DND-41 (cell line): ENCODE measurements around the gene PARVA.

Source experiments
- ATAC-seq: fragments of 200-7000 bp; cut with Tn5 transposase; 3 replicates; pipeline ENCODE4 v1.9.1; 2021; ENCODE audit warnings: low read depth; ENCODE audit not compliant: insufficient read depth
- DNase-seq: peaks from one replicate; pipeline ENCODE4 v3.0.0-alpha.2; 2020
- H2AFZ ChIP-seq: 2 replicates; pipeline ENCODE4 v1.6.0; 2012; ENCODE audit warnings: low read depth, low read length
- H3K27ac ChIP-seq: 2 replicates; pipeline ENCODE4 v1.5.1; 2012; ENCODE audit warnings: low read length, inconsistent platforms
- H3K27me3 ChIP-seq: fragments of 200-600 bp; sonication (generic); 2 replicates; pipeline ENCODE4 v1.6.0; 2012; ENCODE audit warnings: low read length, mild to moderate bottlenecking, inconsistent platforms; ENCODE audit not compliant: insufficient read depth, poor library complexity
- H3K36me3 ChIP-seq: 2 replicates; pipeline ENCODE4 v1.5.1; 2012; ENCODE audit warnings: low read length, inconsistent platforms; ENCODE audit not compliant: insufficient read depth
- H3K4me1 ChIP-seq: 2 replicates; pipeline ENCODE4 v1.5.1; 2012; ENCODE audit warnings: mild to moderate bottlenecking, low read length; ENCODE audit not compliant: insufficient read depth
- H3K4me2 ChIP-seq: 2 replicates; pipeline ENCODE4 v1.6.0; 2012; ENCODE audit warnings: mild to moderate bottlenecking, moderate library complexity, low read length, inconsistent platforms; ENCODE audit not compliant: insufficient read depth
- H3K4me3 ChIP-seq, 2 experiments: fragments of 200-600 bp in 1 of 2; shearing (Covaris generic) in 1 of 2; 2 replicates each; pipeline ENCODE4 v1.5.1; 2012 to 2016; ENCODE audit warnings: inconsistent platforms in 2 of 2, low read length in 2 of 2, mild to moderate bottlenecking in 2 of 2, low read depth in 1 of 2, moderate library complexity in 1 of 2
- H3K79me2 ChIP-seq: 2 replicates; pipeline ENCODE4 v1.6.0; 2012; ENCODE audit warnings: low read length, inconsistent platforms; ENCODE audit not compliant: insufficient read depth
- H3K9ac ChIP-seq: 2 replicates; pipeline ENCODE4 v1.6.0; 2012; ENCODE audit warnings: low read depth, mild to moderate bottlenecking, inconsistent platforms, low read length, moderate library complexity
- H3K9me3 ChIP-seq: 2 replicates; pipeline ENCODE4 v1.5.1; 2012; ENCODE audit warnings: low read length, moderate library complexity, mild to moderate bottlenecking, inconsistent platforms; ENCODE audit not compliant: insufficient read depth, severe bottlenecking
- H4K20me1 ChIP-seq: 2 replicates; pipeline ENCODE4 v1.6.0; 2012; ENCODE audit warnings: low read length; ENCODE audit not compliant: insufficient read depth
- CTCF ChIP-seq: IDR thresholded peaks from 2 replicates; pipeline ENCODE4 v1.5.1; 2012; ENCODE audit warnings: borderline replicate concordance, low read length, moderate library complexity, mild to moderate bottlenecking; ENCODE audit not compliant: poor library complexity, severe bottlenecking; ENCODE audit errors: extremely low read depth
- EZH2 ChIP-seq: IDR thresholded peaks from 3 replicates; pipeline ENCODE4 v1.6.1; 2012; ENCODE audit warnings: borderline replicate concordance, low read depth, mild to moderate bottlenecking, moderate library complexity, low read length, inconsistent platforms; ENCODE audit not compliant: severe bottlenecking

The PARVA gene

DNA sequence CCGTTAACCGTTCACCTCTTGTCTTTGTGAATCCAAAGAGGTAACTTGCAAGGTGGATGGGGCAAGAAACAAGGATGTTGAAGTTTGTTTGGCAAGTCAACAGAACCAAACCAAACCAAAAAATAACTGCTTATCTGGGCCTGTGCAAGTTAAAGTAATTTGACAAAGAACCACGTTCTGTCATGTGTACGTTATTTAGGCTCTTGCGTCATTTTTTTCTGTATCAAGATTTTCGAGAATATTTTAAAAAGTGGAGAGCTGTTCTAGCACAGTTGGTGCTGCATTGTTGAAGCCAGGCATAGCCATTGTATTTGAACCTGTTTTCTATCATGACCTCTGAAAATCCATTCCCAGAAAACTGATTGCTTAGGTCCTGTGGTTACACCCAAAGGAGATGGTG, 55.1 kb downstream of the PARVA start:
- TF ChIP-seq EZH2 (no peak), CTCF (no peak)
- Histone ChIP-seq H3K4me2 (no peak overlapping the region), H3K27ac (no peak overlapping the region), H3K9ac (no peak overlapping the region), H3K36me3 (no peaks in the 10 kb centered on the region), H4K20me1 (no peaks in the 10 kb centered on the region), H3K4me3 (no peak overlapping the region), H3K79me2 (no peaks in the 10 kb centered on the region), H3K4me1 (no peaks in the 10 kb centered on the region), H3K27me3 (peaks cover 34% of the 10 kb centered on the region), H3K9me3 (no peaks in the 10 kb centered on the region), H2AFZ (no peak overlapping the region)
- ATAC-seq (no peak), DNase-seq (no peak)

DNA sequence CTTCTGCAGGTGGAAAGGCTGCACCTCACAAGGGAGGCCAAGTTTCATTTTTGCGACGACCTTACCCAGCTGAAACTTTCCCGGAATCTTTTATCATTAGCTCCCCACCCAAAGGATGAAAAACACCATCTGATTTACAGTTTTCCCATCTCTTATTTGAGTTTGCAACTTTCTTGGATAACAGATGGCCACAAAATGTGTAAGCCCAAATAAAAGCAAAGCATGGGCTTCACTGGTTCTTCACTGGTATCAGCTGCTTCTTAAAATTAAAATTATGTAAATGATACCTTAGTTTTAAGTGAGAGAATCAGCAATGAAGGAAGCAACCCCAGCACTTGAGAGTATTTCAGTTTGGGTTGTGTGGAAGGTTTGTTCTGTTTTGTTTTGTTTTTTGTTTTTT, 55.8 kb downstream of the PARVA start:
- H4K20me1 ChIP-seq: no peaks in the 10 kb centered on the region
- no peak overlapping the region for H3K4me3 ChIP-seq
- DNase-seq (no peak), ATAC-seq (no peak)
- no peaks in the 10 kb centered on the region for H3K36me3 ChIP-seq
- no peaks in the 10 kb centered on the region for H3K9me3 ChIP-seq
- no peak overlapping the region for H3K27ac ChIP-seq
- TF ChIP-seq CTCF (no peak), EZH2 (no peak)
- no peaks in the 10 kb centered on the region for H3K4me1 ChIP-seq
- peaks cover 30% of the 10 kb centered on the region for H3K27me3 ChIP-seq
- H3K9ac ChIP-seq: no peak overlapping the region
- no peak overlapping the region for H3K4me2 ChIP-seq
- H3K79me2 ChIP-seq: no peaks in the 10 kb centered on the region
- H2AFZ ChIP-seq: no peak overlapping the region

DNA sequence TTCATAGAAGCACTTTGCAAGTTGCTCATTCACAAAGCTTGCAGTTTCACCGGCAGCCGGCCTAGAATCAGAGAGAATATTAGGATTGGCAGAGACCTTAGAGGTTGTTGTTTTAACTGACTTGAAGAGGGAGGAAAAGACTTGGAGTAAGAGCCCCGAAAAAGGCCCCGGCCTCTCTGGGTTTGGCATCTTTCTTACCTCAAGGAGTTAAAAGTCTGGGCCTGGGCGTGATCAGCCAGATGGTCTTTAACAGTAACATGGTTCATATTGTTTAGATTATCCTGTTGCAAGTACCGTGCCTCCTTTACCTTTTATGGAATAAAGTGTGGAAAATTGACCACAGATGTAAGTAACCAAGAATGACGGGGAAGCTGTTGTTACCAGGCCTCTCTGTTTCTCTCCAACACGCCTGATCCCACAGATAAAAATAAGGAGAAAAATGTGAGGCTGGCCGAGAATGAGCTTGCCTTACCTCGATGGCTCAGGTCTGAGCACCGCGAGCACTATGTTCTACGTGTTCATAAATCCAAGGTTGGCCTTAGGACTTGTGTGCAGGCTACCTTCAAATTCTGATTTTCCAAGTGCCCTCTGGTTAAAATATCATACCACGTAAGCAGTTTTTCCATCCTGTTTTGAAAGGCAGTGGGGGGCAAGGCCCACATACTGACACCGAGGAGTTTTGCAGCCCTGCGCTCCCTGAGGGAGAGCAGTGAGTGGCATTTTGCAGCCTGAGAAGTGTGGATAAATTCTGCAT, 56.4 kb downstream of the PARVA start:
- ATAC-seq (no peak), DNase-seq (no peak)
- Histone ChIP-seq H3K4me3 (no peak overlapping the region), H3K36me3 (no peaks in the 10 kb centered on the region), H3K9ac (no peak overlapping the region), H2AFZ (no peak overlapping the region), H3K4me2 (no peak overlapping the region), H3K4me1 (no peaks in the 10 kb centered on the region), H4K20me1 (no peaks in the 10 kb centered on the region), H3K27me3 (peaks cover 30% of the 10 kb centered on the region), H3K79me2 (no peaks in the 10 kb centered on the region), H3K27ac (no peak overlapping the region), H3K9me3 (no peaks in the 10 kb centered on the region)
- TF ChIP-seq CTCF (no peak), EZH2 (no peak)
